HG03439 (cell line): ENCODE measurements around the gene KIF4B.

Experiments
- ATAC-seq: cut with Tn5 transposase; IDR thresholded peaks from one replicate; pipeline ENCODE4 v1.9.1; 2021; ENCODE audit warnings: mild to moderate bottlenecking, moderate library complexity; ENCODE audit not compliant: unreplicated experiment

The KIF4B gene

DNA sequence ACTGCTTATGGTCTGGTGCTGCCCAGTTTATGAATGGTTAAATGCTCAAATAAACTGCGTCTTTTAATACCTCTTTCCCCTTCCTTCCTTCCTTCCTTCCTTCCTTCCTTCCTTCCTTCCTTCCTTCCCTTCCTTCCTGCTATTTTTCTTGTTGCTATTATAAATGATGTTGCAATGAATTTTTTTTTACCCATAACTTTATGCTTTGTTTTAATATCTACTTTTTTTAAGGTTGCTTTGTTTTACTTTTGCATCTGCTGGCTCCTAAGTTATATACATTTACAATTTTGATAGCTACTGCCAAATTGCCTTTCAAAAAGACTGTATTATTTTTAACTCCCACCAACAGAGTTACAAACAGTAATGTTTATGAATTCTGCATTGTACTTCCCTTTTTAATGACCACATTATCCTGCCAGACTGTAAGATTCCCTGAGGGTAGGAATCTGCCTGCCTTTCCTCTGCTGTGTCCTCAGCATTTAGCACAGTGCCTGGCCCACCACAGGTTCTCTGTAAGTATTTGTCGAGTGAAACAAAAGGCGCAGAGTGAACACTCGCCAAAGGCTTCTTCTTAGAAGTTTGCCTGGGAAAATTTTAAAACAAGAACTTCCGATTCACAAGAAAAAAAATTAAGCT is 36.9 kb downstream of the KIF4B start:
- ATAC-seq = no peak

DNA sequence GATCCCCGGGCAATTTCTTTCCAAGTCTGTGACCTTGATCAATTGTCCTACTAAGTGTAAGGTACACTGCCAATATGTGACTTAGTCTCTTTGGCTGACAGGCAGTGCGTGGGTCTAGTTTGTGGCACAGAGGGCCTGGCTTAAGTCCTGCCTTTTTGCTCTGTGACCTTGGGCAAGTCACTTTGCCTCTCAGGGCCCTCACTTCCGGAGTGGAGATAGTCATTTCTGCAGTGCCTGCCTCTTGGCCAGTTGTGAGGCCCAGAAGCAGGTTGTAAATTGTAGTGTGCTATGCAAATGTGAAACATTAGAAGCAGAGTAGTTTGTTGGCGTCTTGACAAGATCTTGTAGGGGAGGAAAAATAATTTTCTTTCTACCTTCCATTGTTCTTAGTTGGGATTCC is 39.0 kb downstream of the KIF4B start:
- ATAC-seq = no peak

DNA sequence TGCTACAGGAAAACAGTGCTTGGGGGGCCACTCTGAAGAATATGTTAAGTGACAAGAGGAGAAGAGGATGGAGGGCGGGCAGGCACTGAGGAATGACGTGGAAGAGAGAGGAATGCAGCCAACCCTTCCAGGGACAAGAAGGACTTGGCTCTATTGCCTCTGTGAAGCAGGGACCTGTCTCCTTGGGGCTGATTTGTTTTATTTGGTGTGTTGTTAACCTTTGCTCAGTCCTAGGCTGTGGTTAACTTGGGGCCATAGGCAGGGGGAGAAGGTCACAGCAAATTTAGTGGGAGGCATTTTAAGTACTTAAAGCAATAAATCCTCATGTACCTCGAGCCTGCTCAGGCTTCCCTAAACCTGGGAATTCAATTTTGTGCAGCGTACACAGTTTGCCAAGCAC is 39.9 kb downstream of the KIF4B start:
- no peak for ATAC-seq

DNA sequence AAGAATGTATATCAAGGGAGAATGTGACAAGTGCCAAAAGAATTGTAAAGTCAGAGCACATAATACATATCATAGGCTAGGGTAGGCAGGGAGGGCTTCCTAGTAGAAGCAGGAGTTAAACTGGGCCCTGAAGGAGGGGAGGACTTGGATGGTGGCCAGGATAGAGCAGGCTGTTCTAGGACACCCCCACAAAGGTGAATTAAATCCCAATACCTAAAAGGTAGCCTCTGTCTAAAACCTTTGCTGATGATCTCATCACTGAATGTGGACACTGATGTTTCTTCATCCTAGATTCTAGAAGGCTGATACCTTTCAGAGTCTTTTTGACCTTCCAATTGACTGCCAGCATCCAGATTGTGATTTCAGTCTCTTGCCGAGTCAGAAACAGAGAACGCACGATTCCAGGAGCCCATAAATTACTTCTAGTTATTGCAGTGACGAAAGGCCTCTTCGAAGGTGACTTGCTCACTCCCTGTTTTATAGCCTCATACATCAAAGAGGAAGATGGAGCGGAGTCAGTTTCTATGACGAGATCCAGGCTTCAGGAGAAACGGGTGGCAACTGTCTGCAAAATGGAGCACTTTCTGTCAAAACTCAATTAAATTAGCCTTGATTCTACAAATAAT is 43.2 kb downstream of the KIF4B start:
- no peak for ATAC-seq

DNA sequence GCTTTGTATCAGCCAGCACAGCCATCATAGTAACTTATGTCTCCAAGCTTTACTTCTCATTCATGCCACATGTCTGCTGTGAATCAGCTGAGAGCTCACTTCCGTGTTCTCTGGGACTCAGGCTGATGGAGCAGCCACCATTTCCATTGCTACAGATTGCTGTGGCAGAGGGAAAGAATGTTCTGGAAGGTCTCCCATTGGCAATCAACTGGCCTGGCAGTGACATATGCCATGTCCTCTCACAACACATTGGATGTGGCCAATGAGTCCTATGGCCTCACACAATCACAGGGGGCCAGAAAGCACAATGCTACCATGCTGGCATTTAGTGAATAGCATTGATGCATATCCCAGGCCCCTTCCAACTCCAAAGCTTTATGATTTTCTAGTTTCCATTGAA is 44.1 kb downstream of the KIF4B start:
- no peak for ATAC-seq

DNA sequence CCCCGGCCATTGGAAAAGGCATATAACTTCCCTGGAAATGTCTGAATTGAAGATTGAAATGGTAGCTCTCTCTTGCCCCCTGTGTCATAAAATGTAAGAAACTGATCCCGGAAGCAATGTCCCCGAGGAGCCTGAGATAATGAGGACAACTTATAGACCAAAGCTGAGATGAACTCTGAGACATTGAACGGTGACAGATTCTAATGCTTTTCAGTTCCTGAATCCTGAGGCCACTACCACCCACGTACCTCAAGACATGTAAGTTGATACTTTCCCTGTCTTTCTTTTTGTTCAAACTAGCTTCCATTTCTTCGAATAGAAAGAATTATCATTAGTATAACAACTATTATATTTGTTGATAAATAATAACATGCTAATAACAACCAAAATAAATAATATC is 51.0 kb downstream of the KIF4B start:
- ATAC-seq = no peak

DNA sequence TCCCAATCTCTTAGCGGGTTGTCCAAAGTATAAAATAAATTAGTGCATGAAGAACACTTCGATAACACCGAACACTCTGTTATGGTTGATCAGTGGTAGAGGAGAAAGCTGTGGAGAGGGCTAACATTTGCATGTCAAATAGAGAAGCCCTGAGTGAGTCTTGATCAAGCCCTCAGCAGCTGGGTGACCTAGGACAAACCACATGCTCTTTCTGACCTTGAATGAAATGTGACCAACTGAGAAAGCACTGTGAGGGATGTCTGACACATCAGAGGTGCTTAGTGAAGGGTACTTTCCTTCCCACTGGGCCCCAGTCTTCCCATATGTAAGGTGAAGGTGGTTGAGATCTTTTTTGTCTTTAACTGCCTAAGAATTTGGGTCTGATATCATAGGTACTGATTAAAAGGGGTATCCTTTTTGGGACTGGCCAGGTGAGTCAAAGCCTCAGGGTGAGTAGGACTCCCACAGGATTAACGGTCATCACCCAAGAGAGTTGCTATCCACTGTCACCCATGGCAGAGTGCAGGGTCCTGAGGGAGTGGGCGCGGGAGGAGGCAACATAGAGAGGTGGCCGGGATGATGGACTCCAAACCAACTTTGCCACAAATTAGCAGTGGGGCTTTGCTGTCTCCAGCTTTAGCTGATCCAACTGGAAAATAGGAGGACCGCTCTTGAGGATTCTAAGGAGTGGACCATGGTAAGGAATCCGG is 53.5 kb downstream of the KIF4B start:
- no peak for ATAC-seq
